GM10266 (cell line): Measurements from ENCODE around the gene WDFY1.

Experiments
- DNase-seq: peaks from one replicate; pipeline ENCODE4 v3.0.0; 2012; ENCODE audit errors: extremely low spot score
- TF ChIP-seq, protein P1 (sequence below): IDR thresholded peaks from 2 replicates; pipeline ENCODE4 v1.5.1; 2012; ENCODE audit warnings: mild to moderate bottlenecking, low read depth; ENCODE audit not compliant: control insufficient read depth, insufficient read depth; ENCODE audit errors: missing control alignments

The WDFY1 gene

DNA sequence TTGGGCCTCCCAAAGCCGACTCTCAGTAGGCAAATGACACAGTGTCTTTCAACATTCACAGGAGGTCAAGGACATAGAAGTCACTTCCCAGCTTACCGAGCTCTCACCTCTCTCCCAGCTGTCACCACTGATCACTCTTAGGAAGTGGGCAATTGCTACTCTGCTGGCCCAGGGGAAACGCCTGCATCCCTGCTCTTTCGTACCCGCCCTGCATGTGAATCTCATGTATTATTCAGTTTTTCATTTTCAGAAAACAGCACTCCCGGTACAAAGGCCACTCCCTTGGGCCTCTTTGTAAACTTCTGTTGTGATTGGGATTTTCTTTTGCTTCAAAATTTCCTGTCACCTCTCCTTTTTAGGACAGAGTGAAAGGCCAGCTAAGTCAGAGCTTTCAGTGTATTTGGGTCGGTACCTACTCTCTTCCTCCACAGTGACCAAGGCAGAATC lies 27.5 kb upstream of the WDFY1 start:
- TF ChIP-seq, protein P1, sequence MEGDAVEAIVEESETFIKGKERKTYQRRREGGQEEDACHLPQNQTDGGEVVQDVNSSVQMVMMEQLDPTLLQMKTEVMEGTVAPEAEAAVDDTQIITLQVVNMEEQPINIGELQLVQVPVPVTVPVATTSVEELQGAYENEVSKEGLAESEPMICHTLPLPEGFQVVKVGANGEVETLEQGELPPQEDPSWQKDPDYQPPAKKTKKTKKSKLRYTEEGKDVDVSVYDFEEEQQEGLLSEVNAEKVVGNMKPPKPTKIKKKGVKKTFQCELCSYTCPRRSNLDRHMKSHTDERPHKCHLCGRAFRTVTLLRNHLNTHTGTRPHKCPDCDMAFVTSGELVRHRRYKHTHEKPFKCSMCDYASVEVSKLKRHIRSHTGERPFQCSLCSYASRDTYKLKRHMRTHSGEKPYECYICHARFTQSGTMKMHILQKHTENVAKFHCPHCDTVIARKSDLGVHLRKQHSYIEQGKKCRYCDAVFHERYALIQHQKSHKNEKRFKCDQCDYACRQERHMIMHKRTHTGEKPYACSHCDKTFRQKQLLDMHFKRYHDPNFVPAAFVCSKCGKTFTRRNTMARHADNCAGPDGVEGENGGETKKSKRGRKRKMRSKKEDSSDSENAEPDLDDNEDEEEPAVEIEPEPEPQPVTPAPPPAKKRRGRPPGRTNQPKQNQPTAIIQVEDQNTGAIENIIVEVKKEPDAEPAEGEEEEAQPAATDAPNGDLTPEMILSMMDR, result no peak
- DNase-seq, result no peak

DNA sequence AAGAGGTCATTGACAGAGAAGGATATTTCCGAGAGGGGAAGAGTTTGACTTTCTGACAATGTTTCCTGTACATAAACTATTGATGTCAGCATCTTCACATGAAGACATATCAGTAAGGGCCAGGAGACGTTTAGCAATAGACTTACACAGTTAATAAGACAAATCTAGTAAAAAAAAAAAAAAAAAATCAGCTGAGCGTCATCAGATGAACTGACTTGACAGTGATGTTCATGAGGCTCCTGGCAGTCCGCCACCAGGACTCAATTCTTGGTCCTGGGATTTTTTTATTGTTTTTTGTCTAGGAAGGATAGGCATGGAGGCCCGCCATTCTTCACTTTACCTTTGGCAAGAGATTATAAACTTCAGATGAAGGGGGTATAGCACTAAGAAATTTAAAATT lies 26.6 kb upstream of the WDFY1 start:
- no peak for DNase-seq
- TF ChIP-seq, protein P1, result no peak

DNA sequence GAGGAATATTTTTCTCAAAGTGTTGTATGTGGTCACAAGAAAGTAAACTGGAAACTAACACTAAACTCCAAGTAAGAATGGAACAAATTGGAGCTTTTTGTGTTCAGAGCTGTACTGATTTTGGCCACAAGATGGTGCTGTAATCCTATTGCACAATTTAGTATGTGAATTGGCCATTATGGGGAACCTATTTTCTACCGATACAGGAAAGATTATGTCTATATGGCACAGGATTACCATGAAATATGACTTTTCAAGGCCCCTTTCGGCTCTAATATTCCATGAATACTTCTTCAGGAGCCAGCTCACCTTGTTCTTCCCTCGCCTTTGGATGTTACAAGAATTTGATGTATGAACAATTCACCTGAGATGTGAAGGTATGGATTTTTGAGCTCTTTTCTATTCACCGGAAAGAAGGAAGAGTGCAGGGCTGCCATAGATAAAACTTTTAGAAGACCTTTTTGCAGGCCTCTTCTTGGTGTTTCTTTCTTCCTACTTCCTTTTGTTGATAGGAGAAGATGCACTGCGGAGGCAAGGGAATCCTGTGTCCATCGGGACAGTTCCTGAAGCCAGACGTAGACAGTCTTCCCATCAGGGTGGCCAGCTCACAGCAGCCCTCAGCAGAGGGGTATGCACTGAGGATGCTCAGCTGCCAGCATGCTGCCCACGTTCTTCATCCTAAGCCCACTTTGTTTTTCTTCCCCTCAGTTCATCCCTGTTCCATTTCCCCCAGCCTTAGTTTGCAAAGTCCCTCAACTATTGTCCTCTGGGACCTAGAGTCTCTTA lies 25.4 kb upstream of the WDFY1 start:
- TF ChIP-seq, protein P1, result peak; percentile 83

DNA sequence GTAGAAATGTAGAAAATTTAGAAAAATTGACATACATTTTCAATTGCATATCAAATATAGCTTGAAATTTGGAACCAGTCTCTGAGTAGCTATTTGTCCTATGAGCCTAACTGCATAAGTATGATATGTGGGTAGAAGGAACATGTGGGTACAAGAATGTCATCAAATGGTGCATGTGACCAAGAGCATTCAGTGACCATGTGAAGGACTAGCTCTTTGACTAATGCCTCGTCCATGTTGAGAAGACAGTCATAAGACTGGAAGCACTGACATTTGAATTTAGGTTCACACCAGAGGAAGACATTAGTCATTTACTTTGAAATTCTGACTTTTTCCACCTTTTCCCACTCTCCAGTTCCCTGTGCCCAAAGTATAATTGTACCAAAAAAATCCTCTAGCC lies 24.7 kb upstream of the WDFY1 start:
- DNase-seq, result no peak
- TF ChIP-seq, protein P1, result no peak

More for the DNA sequence above, 25.4 kb upstream of the WDFY1 start:
- DNase-seq, result peak; percentile 35

DNA sequence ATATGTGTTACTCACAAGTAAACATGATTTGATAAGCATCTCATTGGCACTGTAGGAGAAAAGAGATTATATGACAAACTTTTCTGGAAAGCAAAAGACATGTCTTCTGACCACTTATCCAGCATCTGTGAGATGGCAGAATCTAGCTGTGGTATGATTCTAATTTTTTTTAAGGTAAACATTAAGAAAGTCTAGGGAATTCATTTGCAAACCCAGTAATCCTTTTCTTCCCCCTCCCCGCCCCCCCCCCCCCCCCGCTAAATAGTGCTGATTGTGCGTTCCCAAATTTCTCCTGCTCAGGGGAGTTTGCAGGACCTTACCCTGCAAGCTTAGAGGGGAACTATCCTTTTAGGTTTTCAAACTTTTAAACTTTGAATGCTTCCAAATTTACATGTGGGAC lies 24.2 kb upstream of the WDFY1 start:
- DNase-seq, result no peak
- TF ChIP-seq, protein P1, result no peak

DNA sequence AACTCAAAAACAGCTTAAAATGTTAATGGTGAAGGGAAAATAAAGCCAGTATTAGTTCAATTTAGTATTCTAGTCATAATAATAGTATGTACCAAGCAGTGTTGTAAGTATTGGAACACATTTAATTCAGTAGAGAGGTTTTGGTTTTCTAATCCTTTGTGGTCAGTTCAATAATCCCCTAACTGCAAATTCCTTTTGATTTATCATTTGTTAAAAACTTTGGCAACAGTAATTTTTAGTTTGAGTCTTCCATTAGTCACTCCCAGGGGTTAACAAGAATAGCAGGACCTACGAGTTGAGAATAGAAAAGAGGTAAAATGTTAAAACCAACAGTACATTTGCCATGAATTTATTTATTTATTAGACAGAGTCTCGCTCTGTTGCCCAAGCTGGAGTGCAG lies 22.8 kb upstream of the WDFY1 start:
- TF ChIP-seq, protein P1, result no peak
- no peak for DNase-seq

DNA sequence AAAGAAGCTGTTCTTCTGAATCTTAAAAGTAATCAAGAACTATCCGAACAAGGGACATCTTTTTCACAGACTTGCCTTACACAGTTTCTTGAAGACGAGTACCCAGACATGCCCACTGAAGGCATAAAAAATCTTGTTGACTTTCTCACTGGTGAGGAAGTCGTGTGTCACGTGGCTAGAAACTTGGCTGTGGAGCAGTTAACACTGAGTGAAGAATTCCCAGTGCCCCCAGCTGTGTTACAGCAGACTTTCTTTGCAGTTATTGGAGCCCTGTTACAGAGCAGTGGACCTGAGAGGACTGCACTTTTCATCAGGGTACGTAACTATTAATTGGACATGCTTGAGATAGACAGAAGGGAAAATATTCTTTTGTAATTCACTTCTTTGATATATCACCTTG lies 14.6 kb upstream of the WDFY1 start:
- TF ChIP-seq, protein P1, result no peak
- no peak for DNase-seq
